Suppressor macrophage (primary cell): ENCODE measurements around the gene SETD1B.

Experiments used
- DNase-seq, 4 experiments: peaks; one replicate each; pipeline ENCODE4 v3.0.0-alpha.2; 2020 to 2022

SETD1B gene

DNA sequence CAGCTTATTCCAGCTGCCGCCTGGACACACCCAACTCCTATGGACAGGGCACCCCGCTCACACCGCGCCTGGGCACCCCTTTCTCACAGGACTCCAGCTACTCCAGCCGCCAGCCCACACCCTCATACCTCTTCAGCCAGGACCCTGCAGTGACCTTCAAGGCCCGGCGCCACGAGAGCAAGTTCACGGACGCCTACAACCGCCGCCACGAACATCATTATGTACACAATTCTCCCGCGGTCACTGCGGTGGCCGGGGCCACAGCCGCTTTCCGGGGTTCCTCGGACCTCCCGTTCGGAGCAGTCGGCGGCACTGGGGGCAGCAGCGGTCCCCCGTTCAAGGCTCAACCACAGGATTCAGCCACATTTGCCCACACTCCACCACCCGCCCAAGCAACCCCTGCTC is 5.9 kb downstream of the SETD1B start:
- no peak for DNase-seq

DNA sequence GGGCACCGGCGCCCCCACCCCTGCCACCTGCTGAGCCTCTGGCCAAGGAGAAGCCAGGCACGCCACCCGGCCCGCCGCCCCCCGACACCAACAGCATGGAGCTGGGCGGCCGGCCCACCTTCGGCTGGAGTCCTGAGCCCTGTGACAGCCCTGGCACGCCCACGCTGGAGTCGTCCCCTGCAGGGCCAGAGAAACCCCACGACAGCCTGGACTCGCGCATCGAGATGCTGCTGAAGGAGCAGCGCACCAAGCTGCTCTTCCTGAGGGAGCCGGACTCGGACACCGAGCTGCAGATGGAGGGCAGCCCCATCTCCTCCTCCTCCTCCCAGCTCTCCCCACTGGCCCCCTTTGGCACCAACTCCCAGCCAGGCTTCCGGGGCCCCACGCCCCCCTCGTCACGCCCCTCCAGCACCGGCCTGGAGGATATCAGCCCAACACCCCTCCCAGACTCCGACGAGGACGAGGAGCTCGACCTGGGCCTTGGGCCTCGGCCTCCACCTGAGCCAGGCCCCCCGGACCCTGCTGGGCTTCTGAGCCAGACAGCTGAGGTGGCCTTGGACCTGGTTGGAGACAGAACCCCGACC is 6.5 kb downstream of the SETD1B start:
- no peak for DNase-seq

DNA sequence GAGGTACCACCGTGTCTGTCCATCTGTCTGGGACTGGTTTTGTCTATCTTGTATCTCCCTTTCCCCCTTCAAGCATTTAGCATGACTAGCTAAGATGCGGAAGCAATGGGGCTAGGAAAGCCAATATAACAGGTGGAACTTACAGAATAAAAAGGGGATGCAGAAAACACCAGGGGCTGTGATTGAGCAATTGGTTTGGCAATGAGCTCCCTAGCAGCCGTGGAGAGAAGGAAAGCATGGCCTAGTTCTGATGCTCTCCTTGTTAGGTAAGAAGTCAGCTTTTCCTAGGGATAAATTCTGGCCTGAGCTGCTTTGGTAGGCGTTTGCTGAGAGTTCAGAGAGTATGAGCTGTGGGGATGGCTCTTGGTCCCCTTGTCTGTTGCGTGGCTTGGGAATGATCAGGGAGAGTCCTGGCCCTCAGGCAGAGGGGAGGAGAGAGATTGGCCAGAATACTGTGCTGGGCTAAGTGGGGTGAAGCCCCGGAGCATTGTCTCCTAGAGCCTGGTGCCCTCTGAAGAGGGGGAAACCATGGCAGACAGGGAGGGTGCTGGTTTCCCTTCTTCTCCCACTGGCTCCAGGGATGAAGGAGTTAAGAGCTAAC is 7.1 kb downstream of the SETD1B start:
- no peak for DNase-seq

DNA sequence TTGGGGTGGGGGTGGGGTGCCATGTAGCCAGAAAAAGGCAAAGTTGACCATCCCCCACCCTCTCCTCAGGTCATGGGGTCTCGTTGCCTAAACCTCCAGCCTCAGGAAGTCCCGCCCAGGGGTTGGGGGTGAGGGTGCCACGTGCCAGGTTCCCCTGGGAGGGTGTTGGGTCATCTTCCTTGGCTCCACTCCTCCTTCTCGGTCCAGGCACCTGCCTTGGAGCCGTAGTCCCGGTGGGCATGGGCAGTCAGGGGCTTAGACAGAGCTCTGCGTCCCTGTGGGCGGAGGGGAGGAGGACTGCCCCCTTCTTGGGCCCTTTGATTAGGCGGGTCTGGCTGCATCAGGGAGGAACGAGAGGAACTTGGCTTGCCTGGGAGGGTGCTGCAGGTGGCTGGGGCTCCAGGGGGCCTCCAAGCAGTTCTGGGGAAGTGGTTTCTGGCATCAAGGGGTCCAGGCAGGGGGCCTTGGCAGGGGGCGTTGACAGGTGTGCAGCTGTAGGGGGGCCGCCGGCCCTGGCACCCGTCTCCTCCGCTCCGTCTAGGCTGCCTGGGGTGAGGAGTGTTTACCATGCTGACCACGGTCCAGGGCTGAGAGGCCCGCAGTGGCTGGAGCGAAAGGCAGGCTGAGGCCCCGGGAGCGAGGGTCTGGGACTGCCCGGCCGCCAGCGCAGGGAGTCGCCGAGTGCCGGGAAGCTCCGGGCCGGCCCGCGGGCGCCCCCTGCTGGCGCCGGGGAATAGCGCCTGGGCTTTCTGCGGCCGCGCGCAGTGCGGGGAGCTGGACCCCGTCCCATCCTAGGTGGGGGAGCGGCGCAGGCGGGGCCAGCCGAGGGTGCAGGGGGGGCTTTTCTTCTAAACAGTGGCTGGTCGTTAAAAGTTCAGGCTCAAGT is 7.9 kb downstream of the SETD1B start:
- peak; percentile 77 to 91 (median 86) for DNase-seq

DNA sequence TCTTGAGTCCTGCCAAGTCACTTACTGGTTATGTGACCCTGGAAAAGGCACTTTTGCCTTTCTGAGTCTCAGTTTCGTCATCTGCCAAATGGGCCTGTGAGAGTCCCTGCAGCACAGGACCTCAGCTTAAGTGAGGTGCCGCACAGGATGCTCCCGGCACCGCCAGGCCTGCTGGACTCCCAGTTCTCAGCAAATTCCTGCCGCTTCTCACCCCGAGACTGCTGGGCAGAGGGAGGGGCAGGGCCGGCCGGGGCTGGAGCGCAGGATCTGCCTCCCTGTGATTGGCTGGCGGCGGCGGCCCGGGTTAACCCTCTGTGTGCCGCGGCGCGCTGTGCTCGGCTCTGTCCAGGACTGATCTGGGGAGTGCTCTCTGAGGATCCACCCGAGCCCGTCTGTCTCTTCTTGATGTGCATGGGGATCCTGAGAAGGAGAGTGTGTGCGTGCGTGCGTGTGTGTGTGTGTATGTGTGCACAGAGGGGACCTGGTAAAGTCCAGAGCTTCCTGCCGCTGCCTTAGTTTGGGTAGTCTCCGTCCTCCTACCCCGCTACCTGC is 8.6 kb downstream of the SETD1B start:
- peak; percentile 71 to 90 (median 80) for DNase-seq

DNA sequence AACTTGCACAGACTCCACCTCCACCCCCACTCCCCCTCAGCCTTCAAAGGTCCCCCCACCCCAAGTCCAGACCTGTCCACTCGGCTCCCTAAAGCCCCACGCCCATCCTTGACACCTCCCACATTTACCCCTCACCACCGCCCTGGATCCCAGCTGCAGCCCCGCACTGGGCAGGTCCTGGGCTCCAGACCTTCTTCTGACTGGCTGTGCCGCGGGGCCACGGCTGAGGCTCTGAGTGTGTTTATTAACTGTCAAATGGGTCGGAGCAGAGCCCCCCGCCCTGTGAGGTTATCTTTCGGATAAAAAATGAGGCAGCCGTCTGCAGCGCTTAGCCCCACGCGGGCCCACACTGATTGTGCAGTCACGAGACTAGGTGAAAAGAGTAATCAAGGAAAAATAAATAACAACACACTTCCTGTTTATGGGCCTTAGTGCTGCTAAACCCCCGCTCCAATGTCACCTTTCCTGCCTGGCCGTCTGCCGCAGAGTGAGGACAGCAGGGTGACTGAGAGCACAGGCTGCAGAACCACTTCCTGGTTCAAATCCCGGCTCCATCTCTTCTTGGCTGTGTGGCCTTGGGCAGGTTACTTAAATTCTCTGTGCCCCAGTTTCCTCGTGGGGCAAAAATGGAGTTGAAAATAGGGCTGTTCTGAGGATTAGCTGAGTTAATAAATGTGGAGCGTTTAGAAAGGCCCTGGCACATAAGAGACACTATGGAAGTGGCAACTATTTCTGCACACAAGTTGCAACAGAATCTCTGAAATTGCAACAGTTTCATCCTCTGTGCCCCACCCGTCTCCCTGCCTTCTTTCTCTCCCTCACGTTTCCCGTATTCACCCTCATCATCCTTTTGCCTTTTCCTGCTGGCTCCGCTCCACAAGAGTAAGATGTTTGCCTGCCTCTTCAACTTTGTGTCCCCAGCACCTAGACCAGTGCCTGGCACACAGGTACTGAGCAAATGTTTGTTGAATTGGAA is 9.4 kb downstream of the SETD1B start:
- peak; percentile 34 to 58 (median 55) for DNase-seq

DNA sequence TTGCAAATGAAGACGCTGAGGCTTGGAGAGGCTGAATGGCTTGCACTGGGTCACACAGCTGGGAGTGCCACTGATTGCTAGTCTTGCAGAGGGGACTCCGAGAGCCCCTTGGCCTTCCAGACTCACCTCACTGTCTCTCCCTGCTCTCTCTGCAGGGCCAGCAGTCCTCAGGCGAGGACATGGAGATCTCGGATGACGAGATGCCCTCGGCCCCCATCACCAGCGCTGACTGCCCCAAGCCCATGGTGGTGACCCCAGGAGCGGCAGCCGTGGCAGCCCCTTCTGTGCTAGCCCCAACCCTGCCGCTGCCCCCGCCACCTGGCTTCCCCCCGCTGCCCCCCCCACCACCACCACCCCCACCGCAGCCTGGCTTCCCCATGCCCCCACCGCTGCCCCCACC is 10.1 kb downstream of the SETD1B start:
- DNase-seq, result no peak

DNA sequence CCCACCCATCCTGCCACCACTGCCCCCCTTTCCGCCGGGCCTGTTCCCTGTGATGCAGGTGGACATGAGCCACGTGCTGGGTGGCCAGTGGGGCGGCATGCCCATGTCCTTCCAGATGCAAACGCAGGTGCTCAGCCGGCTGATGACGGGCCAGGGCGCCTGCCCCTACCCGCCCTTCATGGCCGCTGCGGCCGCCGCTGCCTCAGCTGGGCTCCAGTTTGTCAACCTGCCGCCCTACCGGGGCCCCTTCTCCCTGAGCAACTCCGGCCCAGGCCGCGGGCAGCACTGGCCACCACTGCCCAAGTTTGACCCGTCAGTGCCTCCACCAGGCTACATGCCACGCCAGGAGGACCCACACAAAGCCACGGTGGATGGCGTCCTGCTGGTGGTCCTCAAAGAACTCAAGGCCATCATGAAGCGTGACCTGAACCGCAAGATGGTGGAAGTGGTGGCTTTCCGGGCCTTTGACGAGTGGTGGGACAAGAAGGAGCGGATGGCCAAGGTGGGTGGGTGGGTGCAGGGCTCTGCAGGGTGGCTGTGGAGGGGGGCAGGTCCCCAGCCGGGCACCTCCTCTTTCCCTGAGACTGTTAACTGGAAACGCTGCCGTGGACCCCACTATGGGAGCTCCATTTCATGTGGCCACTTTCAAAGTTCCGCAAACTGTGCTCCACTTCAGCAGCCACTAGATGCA is 10.8 kb downstream of the SETD1B start:
- DNase-seq, result no peak

DNA sequence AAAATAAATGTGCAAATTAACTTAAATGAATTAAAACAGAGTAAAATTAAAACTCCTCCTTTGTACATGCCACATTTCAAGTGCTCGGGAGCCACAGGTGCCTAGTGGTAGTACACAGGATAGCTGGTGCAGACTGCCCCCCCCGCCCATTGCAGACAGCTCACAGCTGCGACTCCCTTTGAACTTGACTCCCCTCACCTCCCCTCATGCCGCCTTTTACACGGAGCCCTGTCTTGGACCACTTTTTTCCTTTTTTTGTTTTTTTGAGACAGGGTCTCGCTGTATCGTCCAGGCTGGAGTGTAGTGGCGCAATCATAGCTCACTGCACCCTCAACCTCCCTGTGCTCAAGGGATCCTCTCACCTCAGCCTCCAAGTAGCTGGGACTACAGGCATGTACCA is 11.5 kb downstream of the SETD1B start:
- DNase-seq, result no peak

DNA sequence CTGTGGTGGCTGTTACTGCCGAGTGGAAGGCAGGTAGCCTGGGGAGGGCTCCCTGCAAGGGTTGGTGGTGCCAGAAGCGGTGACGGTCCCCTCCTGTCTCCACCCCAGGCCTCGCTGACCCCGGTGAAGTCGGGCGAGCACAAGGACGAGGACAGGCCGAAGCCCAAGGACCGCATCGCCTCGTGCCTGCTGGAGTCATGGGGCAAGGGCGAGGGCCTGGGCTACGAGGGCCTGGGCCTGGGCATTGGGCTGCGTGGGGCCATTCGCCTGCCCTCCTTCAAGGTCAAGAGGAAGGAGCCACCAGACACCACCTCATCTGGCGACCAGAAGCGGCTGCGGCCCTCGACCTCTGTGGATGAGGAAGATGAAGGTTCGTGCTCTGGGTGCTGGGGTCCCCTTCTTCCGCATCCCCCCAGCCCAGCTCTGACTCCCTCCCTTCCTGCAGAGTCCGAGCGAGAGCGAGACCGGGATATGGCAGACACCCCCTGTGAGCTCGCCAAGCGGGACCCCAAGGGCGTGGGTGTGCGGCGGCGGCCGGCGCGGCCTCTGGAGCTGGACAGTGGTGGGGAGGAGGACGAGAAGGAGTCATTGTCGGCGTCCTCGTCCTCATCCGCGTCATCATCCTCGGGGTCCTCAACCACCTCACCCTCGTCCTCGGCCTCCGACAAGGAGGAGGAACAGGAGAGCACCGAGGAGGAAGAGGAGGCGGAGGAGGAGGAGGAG is 13.3 kb downstream of the SETD1B start:
- DNase-seq, result no peak

DNA sequence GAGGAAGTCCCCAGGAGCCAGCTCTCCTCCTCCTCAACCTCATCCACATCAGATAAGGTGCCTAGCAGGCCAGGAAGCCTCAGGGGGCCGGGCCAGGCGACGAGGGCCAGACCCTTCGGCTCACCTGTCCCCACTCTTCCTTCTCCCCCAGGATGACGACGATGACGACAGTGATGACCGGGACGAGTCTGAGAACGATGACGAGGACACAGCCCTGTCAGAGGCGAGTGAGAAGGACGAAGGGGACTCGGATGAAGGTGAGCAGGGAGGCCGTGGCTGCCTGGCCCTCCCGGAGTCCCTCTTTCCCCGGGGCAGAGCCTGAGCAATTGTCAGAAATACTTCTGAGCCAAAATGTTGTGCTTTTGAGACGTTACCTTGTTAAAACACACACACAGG is 13.8 kb downstream of the SETD1B start:
- DNase-seq, result no peak

DNA sequence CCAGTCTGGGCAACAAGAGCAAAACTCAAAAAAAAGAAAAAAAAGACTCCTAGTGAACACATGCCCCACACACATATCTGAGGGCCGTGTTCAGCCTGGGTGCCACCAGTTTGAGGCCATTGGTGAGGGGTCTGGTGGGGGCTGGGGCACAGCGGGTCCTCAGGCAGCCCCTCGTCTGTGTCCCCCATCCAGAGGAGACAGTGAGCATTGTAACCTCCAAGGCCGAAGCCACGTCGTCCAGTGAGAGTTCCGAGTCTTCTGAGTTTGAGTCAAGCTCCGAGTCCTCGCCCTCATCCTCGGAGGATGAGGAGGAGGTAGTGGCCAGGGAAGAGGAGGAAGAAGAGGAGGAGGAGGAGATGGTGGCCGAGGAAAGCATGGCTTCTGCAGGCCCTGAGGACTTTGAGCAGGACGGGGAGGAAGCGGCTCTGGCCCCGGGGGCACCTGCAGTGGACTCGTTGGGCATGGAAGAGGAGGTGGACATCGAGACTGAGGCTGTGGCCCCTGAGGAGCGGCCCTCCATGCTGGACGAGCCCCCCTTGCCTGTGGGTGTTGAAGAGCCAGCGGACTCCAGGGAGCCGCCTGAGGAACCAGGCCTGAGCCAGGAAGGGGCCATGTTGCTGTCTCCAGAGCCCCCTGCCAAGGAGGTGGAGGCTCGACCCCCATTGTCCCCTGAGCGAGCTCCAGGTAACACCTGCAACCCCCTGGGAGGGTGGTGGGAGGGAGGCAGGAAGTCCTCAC is 15.6 kb downstream of the SETD1B start:
- DNase-seq, result no peak

DNA sequence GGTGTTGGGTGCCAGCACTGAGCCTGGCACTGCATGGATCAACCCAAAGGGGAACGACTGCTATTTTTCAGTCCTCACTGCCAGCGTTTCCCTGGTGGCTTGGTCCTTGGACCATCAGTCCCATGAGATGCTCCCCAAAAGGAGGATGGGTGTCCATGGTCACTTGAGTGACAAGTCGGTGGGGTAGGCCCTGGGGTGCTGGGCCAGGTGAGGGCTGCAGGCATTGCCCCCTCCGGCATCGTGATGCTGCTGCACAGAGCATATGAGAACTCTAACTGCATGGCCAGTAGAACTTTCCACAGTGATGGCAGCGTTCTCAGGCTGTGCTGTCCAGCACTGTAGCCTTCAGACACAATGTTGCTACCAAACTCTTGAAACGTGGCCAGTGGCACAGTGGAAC is 16.2 kb downstream of the SETD1B start:
- DNase-seq, result no peak

DNA sequence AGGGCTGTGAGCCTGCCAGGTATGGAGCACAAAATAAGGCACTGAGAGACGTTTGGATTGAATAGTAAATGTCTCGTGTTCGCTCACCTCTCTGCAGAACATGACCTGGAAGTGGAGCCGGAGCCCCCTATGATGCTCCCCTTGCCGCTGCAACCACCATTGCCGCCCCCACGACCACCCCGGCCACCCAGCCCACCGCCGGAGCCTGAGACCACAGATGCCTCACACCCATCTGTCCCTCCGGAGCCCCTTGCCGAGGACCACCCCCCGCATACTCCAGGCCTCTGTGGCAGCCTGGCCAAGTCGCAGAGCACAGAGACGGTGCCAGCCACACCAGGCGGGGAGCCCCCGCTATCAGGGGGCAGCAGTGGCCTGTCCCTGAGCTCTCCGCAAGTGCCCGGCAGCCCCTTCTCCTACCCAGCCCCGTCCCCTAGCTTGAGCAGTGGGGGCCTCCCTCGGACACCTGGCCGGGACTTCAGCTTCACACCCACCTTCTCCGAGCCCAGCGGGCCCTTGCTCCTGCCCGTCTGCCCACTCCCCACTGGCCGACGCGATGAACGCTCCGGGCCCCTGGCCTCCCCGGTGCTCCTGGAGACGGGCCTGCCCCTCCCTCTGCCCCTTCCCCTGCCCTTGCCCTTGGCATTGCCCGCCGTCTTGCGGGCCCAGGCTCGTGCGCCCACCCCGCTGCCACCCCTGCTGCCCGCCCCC is 18.7 kb downstream of the SETD1B start:
- no peak for DNase-seq

DNA sequence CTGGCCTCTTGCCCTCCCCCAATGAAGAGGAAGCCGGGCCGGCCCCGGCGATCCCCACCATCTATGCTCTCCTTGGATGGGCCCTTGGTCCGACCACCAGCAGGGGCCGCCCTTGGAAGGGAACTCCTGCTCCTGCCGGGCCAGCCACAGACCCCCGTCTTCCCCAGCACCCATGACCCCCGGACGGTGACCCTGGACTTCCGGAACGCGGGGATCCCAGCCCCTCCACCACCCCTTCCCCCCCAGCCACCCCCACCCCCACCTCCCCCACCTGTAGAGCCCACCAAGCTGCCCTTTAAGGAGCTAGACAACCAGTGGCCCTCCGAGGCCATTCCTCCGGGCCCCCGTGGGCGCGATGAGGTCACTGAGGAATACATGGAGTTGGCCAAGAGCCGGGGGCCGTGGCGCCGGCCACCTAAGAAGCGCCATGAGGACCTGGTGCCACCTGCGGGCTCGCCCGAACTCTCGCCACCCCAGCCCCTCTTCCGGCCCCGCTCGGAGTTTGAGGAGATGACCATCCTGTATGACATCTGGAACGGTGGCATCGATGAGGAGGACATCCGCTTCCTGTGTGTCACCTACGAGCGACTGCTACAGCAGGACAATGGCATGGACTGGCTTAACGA is 19.4 kb downstream of the SETD1B start:
- DNase-seq, result no peak

DNA sequence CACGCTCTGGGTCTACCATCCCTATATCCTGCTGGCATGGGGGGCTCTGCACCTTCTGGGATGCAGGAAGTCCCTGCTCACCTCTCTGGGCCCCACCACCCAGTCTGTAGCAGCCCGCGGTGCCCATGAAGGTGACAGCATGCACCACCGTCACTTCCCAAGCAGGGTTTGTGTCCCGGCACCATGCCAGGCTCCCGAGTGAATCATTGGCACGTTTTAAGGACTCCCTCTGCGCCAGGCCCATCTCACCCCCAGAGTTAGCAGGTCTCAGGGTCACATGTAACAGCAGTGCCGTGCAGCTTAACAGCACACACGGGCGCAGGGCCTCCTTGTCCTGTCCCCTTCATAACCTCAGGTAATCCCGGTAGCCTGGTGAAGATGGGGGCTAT is 19.9 kb downstream of the SETD1B start:
- DNase-seq, result no peak

DNA sequence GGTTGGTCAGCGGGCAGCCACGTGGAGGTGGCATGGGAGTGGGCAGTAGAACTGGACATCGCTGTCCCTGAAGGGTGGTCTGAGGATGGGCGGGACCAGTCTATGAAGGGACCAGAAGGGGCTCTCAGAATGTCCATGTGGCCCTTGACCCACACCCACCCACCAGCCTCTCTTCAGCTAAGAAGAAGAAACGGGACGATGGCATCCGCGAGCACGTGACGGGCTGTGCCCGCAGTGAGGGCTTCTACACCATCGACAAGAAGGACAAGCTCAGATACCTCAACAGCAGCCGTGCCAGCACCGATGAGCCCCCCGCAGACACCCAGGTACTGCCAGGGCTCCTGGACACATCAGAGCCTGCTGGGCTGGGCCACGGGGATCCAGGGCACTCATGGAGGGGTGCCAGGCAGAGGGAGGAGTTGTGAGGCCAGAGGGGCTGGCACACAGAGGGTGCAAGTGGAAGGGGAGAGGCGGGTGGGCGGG is 21.3 kb downstream of the SETD1B start:
- DNase-seq, result no peak

DNA sequence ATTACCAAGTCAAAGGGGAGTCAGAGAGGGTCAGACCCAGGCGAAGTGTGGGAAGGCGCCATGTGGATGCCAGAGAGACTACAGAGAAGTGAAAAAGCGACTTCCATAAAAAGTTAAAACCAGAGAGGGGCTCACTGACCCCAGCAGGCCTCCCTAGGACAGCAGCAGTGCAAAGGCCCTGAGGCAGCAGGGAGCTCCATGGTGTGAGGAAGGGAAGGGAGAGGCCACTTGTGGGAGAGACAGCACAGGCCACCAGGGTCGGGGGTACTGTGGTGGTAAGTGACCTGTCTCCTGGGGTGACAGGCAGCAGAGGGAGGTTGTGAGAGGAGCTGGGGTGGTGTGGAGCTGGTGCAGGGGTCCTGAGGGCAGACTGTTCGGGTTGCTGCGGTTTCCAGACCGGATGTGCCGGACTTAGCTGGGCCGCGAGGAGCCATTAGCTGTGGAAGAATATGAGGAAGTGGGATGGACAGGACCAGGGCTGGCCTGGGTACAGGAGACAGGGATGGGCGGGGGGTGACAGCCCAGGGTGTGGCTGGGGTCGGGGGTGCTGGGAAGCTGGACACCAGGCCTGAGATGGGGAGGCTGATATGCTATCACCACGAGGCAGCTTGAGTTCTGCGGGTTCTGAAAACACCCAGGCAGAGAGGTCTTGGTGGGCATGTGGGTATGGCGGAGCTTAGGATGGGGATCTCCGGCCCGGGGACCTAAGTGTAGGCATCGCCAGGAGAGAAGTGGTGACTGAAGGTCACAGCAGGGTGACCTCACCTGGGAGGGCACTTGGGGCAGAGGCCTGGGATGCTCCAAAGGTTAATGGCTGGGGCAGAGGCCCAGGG is 22.7 kb downstream of the SETD1B start:
- DNase-seq, result no peak
